HEK293 (cell line): Measurements from ENCODE around the gene CMAS.
A peak's percentile ranks its signal among the peaks of the same experiment; 100 is the strongest.

Source experiments
- FEZF1 ChIP-seq: fragments of 450-650 bp; formaldehyde crosslinking; IDR thresholded peaks from 2 replicates; pipeline ENCODE4 v1.5.1; 2016; ENCODE audit warnings: missing biosample characterization, missing genetic modification characterization
- GLIS1 ChIP-seq: fragments of 450-650 bp; formaldehyde crosslinking; IDR thresholded peaks from 2 replicates; pipeline ENCODE4 v1.5.1; 2016; ENCODE audit warnings: missing biosample characterization, missing genetic modification characterization
- IKZF3 ChIP-seq: fragments of 450-650 bp; IDR thresholded peaks from 2 replicates; pipeline ENCODE4 v1.5.0; 2018; ENCODE audit warnings: missing biosample characterization, mild to moderate bottlenecking, missing genetic modification characterization, moderate library complexity
- KLF9 ChIP-seq: fragments of 450-650 bp; formaldehyde crosslinking; IDR thresholded peaks from 2 replicates; pipeline ENCODE4 v1.5.1; 2016; ENCODE audit warnings: missing biosample characterization, missing genetic modification characterization, low read depth
- SP2 ChIP-seq: fragments of 450-650 bp; formaldehyde crosslinking; IDR thresholded peaks from 2 replicates; pipeline ENCODE4 v1.5.1; 2016; ENCODE audit warnings: missing biosample characterization, missing genetic modification characterization
- SP3 ChIP-seq: fragments of 450-650 bp; formaldehyde crosslinking; IDR thresholded peaks from 2 replicates; pipeline ENCODE4 v1.5.1; 2016; ENCODE audit warnings: missing biosample characterization, missing genetic modification characterization
- TRIM28 ChIP-seq: IDR thresholded peaks from 2 replicates; pipeline ENCODE4 v1.6.1; 2011; ENCODE audit warnings: low read length, control low read depth, borderline replicate concordance
- ZBTB48 ChIP-seq: fragments of 450-650 bp; formaldehyde crosslinking; IDR thresholded peaks from 2 replicates; pipeline ENCODE4 v1.5.1; 2016; ENCODE audit warnings: missing biosample characterization, missing genetic modification characterization
- ZFP37 ChIP-seq: fragments of 450-650 bp; formaldehyde crosslinking; IDR thresholded peaks from 2 replicates; pipeline ENCODE4 v1.5.1; 2016; ENCODE audit warnings: missing biosample characterization, missing genetic modification characterization
- ZFP41 ChIP-seq: fragments of 450-650 bp; formaldehyde crosslinking; IDR thresholded peaks from 2 replicates; pipeline ENCODE4 v1.5.1; 2016; ENCODE audit warnings: missing biosample characterization, missing genetic modification characterization, borderline replicate concordance
- ZFP69B ChIP-seq: fragments of 450-650 bp; formaldehyde crosslinking; IDR thresholded peaks from 2 replicates; pipeline ENCODE4 v1.5.1; 2016; ENCODE audit warnings: missing biosample characterization, missing genetic modification characterization
- ZIC2 ChIP-seq: fragments of 450-650 bp; formaldehyde crosslinking; IDR thresholded peaks from 2 replicates; pipeline ENCODE4 v1.5.1; 2016; ENCODE audit warnings: missing biosample characterization, missing genetic modification characterization
- ZNF423 ChIP-seq: fragments of 450-650 bp; formaldehyde crosslinking; IDR thresholded peaks from 2 replicates; pipeline ENCODE4 v1.5.1; 2016; ENCODE audit warnings: missing biosample characterization, missing genetic modification characterization
- ZNF585B ChIP-seq: fragments of 450-650 bp; formaldehyde crosslinking; IDR thresholded peaks from 2 replicates; pipeline ENCODE4 v1.5.1; 2016; ENCODE audit warnings: missing biosample characterization, missing genetic modification characterization
- ZNF600 ChIP-seq: fragments of 450-650 bp; formaldehyde crosslinking; IDR thresholded peaks from 2 replicates; pipeline ENCODE4 v1.5.1; 2016; ENCODE audit warnings: missing biosample characterization, missing genetic modification characterization
- ZNF610 ChIP-seq: fragments of 450-650 bp; formaldehyde crosslinking; IDR thresholded peaks from 2 replicates; pipeline ENCODE4 v1.5.1; 2016; ENCODE audit warnings: missing biosample characterization, missing genetic modification characterization, borderline replicate concordance
- ZNF629 ChIP-seq: fragments of 450-650 bp; formaldehyde crosslinking; IDR thresholded peaks from 2 replicates; pipeline ENCODE4 v1.5.1; 2017; ENCODE audit warnings: missing biosample characterization, missing genetic modification characterization
- ZNF777 ChIP-seq: fragments of 450-650 bp; formaldehyde crosslinking; IDR thresholded peaks from 2 replicates; pipeline ENCODE4 v1.5.1; 2017; ENCODE audit warnings: missing biosample characterization, missing genetic modification characterization, borderline replicate concordance
- ZSCAN30 ChIP-seq: fragments of 450-650 bp; IDR thresholded peaks from 2 replicates; pipeline ENCODE4 v1.5.1; 2018; ENCODE audit warnings: missing biosample characterization, mild to moderate bottlenecking, missing genetic modification characterization, moderate library complexity
- TF ChIP-seq, protein P1 (sequence below): fragments of 450-650 bp; formaldehyde crosslinking; conservative IDR thresholded peaks from 2 replicates; pipeline ENCODE4 v1.5.1; 2016; ENCODE audit warnings: low read depth, missing biosample characterization, missing genetic modification characterization
- TF ChIP-seq, protein P2 (sequence below): fragments of 450-650 bp; formaldehyde crosslinking; IDR thresholded peaks from 2 replicates; pipeline ENCODE4 v1.5.1; 2016; ENCODE audit warnings: missing biosample characterization, missing genetic modification characterization
- TF ChIP-seq, protein P3 (sequence below): fragments of 450-650 bp; formaldehyde crosslinking; IDR thresholded peaks from 2 replicates; pipeline ENCODE4 v1.5.1; 2016; ENCODE audit warnings: missing biosample characterization, missing genetic modification characterization
- TF ChIP-seq, protein P4 (sequence below): fragments of 450-650 bp; formaldehyde crosslinking; conservative IDR thresholded peaks from 2 replicates; pipeline ENCODE4 v1.5.1; 2016; ENCODE audit warnings: low read depth, missing biosample characterization, missing genetic modification characterization
- TF ChIP-seq, protein P5 (sequence below): fragments of 450-650 bp; formaldehyde crosslinking; IDR thresholded peaks from 2 replicates; pipeline ENCODE4 v1.5.1; 2016; ENCODE audit warnings: missing biosample characterization, missing genetic modification characterization
- TF ChIP-seq, protein P6 (sequence below): fragments of 450-650 bp; formaldehyde crosslinking; IDR thresholded peaks from 2 replicates; pipeline ENCODE4 v1.5.1; 2016; ENCODE audit warnings: missing biosample characterization, missing genetic modification characterization

Gene CMAS

DNA sequence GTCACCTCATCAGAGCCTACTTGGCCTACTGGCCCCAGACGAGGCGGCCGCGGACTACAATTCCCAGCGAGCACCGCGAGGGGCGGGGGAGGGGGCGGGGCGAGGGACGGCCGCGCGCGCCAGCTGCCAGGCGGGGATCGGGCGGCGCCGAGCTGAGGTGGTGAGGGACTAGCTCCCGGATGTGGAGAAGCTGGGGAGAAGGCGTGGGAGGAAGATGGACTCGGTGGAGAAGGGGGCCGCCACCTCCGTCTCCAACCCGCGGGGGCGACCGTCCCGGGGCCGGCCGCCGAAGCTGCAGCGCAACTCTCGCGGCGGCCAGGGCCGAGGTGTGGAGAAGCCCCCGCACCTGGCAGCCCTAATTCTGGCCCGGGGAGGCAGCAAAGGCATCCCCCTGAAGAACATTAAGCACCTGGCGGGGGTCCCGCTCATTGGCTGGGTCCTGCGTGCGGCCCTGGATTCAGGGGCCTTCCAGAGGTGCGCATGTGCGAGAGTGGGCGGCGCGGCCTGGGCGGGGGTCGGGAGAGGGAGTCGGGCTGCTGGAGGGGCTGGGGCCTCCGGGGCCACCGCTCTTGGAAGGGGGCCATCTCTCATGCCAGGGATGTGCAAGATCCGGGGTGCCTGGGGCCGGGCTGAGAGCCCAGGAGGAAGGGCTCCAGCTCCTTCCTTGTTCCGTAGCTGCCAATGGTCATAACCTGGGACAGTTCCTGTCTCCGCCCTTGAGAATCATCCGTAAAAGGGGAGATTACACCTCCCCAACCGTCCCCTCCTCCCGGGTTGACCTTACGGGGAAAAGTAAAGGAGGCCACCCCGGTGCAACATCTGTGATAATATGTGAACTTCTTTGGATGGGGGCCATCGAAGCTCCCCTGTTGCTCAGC, at the start of gene CMAS (continued):
- TF ChIP-seq, protein P1, sequence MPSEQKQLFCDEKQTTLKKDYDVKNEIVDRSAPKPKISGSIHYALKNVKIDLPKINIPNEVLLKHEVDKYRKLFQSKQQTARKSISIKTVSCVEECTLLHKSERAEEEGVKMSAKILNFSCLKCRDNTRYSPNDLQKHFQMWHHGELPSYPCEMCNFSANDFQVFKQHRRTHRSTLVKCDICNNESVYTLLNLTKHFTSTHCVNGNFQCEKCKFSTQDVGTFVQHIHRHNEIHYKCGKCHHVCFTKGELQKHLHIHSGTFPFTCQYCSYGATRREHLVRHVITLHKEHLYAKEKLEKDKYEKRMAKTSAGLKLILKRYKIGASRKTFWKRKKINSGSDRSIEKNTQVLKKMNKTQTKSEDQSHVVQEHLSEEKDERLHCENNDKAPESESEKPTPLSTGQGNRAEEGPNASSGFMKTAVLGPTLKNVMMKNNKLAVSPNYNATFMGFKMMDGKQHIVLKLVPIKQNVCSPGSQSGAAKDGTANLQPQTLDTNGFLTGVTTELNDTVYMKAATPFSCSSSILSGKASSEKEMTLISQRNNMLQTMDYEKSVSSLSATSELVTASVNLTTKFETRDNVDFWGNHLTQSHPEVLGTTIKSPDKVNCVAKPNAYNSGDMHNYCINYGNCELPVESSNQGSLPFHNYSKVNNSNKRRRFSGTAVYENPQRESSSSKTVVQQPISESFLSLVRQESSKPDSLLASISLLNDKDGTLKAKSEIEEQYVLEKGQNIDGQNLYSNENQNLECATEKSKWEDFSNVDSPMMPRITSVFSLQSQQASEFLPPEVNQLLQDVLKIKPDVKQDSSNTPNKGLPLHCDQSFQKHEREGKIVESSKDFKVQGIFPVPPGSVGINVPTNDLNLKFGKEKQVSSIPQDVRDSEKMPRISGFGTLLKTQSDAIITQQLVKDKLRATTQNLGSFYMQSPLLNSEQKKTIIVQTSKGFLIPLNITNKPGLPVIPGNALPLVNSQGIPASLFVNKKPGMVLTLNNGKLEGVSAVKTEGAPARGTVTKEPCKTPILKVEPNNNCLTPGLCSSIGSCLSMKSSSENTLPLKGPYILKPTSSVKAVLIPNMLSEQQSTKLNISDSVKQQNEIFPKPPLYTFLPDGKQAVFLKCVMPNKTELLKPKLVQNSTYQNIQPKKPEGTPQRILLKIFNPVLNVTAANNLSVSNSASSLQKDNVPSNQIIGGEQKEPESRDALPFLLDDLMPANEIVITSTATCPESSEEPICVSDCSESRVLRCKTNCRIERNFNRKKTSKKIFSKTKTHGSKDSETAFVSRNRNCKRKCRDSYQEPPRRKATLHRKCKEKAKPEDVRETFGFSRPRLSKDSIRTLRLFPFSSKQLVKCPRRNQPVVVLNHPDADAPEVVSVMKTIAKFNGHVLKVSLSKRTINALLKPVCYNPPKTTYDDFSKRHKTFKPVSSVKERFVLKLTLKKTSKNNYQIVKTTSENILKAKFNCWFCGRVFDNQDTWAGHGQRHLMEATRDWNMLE (tag by site-specific recombination), result 0 out of 2 replicates have a peak, but pooled peaks have one; percentile 44
- TF ChIP-seq ZNF629 (no peak), KLF9 (tag by site-specific recombination) (peak; percentile 70), SP3 (tag by site-specific recombination) (peak; percentile 90), ZNF585B (tag by site-specific recombination) (no peak), IKZF3 (tag by site-specific recombination) (0 out of 2 replicates have a peak, but pooled peaks have one; percentile 26), ZNF600 (tag by site-specific recombination) (0 out of 2 replicates have a peak, but pooled peaks have one; percentile 47), ZNF423 (tag by site-specific recombination) (no peak), GLIS1 (tag by site-specific recombination) (no peak), TRIM28 (no peak), ZBTB48 (tag by site-specific recombination) (peak; percentile 85), ZNF777 (tag by site-specific recombination) (no peak), ZFP69B (tag by site-specific recombination) (no peak), ZNF610 (tag by site-specific recombination) (no peak), ZFP37 (tag by site-specific recombination) (peak; percentile 73; the same call in 1 of the 2 replicates), ZSCAN30 (tag by site-specific recombination) (no peak; the same call in 1 of the 2 replicates), FEZF1 (tag by site-specific recombination) (no peak), ZFP41 (tag by site-specific recombination) (no peak), SP2 (tag by site-specific recombination) (peak; percentile 62), ZIC2 (tag by site-specific recombination) (peak; percentile 25; the same call in 1 of the 2 replicates)
- TF ChIP-seq, protein P2, sequence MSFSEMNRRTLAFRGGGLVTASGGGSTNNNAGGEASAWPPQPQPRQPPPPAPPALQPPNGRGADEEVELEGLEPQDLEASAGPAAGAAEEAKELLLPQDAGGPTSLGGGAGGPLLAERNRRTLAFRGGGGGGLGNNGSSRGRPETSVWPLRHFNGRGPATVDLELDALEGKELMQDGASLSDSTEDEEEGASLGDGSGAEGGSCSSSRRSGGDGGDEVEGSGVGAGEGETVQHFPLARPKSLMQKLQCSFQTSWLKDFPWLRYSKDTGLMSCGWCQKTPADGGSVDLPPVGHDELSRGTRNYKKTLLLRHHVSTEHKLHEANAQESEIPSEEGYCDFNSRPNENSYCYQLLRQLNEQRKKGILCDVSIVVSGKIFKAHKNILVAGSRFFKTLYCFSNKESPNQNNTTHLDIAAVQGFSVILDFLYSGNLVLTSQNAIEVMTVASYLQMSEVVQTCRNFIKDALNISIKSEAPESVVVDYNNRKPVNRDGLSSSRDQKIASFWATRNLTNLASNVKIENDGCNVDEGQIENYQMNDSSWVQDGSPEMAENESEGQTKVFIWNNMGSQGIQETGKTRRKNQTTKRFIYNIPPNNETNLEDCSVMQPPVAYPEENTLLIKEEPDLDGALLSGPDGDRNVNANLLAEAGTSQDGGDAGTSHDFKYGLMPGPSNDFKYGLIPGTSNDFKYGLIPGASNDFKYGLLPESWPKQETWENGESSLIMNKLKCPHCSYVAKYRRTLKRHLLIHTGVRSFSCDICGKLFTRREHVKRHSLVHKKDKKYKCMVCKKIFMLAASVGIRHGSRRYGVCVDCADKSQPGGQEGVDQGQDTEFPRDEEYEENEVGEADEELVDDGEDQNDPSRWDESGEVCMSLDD (tag by site-specific recombination), result peak; percentile 53
- TF ChIP-seq, protein P3, sequence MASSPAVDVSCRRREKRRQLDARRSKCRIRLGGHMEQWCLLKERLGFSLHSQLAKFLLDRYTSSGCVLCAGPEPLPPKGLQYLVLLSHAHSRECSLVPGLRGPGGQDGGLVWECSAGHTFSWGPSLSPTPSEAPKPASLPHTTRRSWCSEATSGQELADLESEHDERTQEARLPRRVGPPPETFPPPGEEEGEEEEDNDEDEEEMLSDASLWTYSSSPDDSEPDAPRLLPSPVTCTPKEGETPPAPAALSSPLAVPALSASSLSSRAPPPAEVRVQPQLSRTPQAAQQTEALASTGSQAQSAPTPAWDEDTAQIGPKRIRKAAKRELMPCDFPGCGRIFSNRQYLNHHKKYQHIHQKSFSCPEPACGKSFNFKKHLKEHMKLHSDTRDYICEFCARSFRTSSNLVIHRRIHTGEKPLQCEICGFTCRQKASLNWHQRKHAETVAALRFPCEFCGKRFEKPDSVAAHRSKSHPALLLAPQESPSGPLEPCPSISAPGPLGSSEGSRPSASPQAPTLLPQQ, result peak; percentile 71
- TF ChIP-seq, protein P4, sequence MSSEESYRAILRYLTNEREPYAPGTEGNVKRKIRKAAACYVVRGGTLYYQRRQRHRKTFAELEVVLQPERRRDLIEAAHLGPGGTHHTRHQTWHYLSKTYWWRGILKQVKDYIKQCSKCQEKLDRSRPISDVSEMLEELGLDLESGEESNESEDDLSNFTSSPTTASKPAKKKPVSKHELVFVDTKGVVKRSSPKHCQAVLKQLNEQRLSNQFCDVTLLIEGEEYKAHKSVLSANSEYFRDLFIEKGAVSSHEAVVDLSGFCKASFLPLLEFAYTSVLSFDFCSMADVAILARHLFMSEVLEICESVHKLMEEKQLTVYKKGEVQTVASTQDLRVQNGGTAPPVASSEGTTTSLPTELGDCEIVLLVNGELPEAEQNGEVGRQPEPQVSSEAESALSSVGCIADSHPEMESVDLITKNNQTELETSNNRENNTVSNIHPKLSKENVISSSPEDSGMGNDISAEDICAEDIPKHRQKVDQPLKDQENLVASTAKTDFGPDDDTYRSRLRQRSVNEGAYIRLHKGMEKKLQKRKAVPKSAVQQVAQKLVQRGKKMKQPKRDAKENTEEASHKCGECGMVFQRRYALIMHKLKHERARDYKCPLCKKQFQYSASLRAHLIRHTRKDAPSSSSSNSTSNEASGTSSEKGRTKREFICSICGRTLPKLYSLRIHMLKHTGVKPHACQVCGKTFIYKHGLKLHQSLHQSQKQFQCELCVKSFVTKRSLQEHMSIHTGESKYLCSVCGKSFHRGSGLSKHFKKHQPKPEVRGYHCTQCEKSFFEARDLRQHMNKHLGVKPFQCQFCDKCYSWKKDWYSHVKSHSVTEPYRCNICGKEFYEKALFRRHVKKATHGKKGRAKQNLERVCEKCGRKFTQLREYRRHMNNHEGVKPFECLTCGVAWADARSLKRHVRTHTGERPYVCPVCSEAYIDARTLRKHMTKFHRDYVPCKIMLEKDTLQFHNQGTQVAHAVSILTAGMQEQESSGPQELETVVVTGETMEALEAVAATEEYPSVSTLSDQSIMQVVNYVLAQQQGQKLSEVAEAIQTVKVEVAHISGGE (tag by site-specific recombination), result peak; percentile 55
- TF ChIP-seq, protein P5, sequence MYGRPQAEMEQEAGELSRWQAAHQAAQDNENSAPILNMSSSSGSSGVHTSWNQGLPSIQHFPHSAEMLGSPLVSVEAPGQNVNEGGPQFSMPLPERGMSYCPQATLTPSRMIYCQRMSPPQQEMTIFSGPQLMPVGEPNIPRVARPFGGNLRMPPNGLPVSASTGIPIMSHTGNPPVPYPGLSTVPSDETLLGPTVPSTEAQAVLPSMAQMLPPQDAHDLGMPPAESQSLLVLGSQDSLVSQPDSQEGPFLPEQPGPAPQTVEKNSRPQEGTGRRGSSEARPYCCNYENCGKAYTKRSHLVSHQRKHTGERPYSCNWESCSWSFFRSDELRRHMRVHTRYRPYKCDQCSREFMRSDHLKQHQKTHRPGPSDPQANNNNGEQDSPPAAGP, result 0 out of 2 replicates have a peak, but pooled peaks have one; percentile 36
- TF ChIP-seq, protein P6, sequence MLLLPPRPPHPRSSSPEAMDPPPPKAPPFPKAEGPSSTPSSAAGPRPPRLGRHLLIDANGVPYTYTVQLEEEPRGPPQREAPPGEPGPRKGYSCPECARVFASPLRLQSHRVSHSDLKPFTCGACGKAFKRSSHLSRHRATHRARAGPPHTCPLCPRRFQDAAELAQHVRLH (tag by site-specific recombination), result 0 out of 2 replicates have a peak, but pooled peaks have one; percentile 16
